Stimulated activated CD4-positive, alpha-beta T cell treated with anti-CD3 and anti-CD28 coated beads, Interleukin-4, amount 100 ng/mL, for 24 hours (primary cell): ENCODE data around the gene LYG2.
"Not testable (repeated sequence)": the region's sequence is repeated elsewhere in the genome, so short reads cannot be mapped to it uniquely, and the experiment has no call there.

ENCODE experiments used
- DNase-seq: peaks from one replicate; pipeline ENCODE4 v3.0.0-alpha.2; 2020

LYG2 gene

GRCh38 chr2:99200076-99200800 lies 55.2 kb downstream of the LYG2 start:
- DNase-seq: no peak

GRCh38 chr2:99198103-99198841 lies 57.2 kb downstream of the LYG2 start:
- no peak for DNase-seq

GRCh38 chr2:99192364-99192763 lies 63.1 kb downstream of the LYG2 start:
- DNase-seq: not testable (repeated sequence)
